ENCODE measurements around the gene C2CD4D. TPM values are rescaled to one million over a fixed set of nuclear protein-coding genes. Genes with fewer than 3 reads are reported as not detected.

C2CD4D gene
- total RNA-seq, 1 experiment from 2014 or later = 1.4 TPM

DNA sequence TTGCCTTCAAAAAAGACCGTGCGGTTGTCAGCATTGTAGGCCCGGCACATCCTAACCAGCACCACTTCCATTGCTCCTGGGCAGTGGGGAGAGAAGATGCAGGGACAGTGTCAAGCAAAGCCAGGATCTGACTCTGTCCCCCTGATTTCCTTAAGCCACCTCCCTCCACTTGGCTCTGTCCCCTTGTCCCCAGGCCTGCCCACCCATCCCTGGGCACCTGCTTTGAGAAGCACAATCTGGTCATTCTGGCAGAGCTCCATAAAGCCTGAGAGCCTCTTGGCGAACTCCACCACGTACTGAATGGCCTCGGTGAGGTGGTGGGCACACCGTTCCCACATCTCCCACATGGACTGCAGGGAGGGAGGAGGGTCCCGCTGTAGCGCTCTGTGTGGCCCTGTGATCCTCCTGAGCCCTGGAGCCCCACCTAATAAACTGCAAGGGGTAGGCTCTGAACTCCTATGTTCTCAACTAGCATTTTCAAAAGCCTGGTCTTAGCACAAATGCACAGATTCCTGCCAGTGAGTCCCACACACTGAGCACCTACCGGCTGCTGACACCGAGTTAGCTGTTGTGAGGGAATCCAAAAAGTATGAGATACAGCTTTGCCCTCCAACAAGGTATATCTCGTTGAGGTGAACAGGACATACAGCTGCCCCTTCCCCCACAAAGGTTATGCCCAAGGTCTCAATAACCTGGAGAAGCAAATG, 26.2 kb downstream of the C2CD4D start:
- Histone ChIP-seq H3K27me3 (ENCODE audit: insufficient read depth, low read depth) (no peaks in the 10 kb centered on the region), H3F3A (ENCODE audit: insufficient read depth, low read depth) (no peaks in the 10 kb centered on the region), H3K4me2 (no peak overlapping the region), H3K36me3 (ENCODE audit: low read depth) (no peaks in the 10 kb centered on the region), H3K79me2 (ENCODE audit: low read depth) (no peaks in the 10 kb centered on the region), H3K9me3 (ENCODE audit: insufficient read depth, low read depth) (no peaks in the 10 kb centered on the region), H3K4me3 (no peak overlapping the region), H2AFZ (no peak overlapping the region; the same call in 1 of the 2 replicates), H4K20me1 (ENCODE audit: insufficient read depth) (no peaks in the 10 kb centered on the region), H3K27ac (no peak overlapping the region), H3K4me1 (replicated peaks; ENCODE audit: insufficient read depth) (no peaks in the 10 kb centered on the region), H3K9me2 (ENCODE audit: insufficient read depth) (no peaks in the 10 kb centered on the region)
- intact Hi-C loops (cut with micrococcal nuclease; ENCODE audit: unreplicated experiment) = no loop called here
- POLR2A ChIA-PET (ENCODE audit: unreplicated experiment) = no interaction called here
- BruUV-seq (replicated peaks) = no TSS peak
- DNase-seq = no peak
- TF ChIP-seq, protein P1, sequence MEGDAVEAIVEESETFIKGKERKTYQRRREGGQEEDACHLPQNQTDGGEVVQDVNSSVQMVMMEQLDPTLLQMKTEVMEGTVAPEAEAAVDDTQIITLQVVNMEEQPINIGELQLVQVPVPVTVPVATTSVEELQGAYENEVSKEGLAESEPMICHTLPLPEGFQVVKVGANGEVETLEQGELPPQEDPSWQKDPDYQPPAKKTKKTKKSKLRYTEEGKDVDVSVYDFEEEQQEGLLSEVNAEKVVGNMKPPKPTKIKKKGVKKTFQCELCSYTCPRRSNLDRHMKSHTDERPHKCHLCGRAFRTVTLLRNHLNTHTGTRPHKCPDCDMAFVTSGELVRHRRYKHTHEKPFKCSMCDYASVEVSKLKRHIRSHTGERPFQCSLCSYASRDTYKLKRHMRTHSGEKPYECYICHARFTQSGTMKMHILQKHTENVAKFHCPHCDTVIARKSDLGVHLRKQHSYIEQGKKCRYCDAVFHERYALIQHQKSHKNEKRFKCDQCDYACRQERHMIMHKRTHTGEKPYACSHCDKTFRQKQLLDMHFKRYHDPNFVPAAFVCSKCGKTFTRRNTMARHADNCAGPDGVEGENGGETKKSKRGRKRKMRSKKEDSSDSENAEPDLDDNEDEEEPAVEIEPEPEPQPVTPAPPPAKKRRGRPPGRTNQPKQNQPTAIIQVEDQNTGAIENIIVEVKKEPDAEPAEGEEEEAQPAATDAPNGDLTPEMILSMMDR (conservative IDR thresholded peaks at IDR 0.05) = no peak
- no peak for TF ChIP-seq EZH2 (IDR thresholded peaks at IDR 0.05; ENCODE audit: low read depth)
- CTCF ChIA-PET = no interaction called here

DNA sequence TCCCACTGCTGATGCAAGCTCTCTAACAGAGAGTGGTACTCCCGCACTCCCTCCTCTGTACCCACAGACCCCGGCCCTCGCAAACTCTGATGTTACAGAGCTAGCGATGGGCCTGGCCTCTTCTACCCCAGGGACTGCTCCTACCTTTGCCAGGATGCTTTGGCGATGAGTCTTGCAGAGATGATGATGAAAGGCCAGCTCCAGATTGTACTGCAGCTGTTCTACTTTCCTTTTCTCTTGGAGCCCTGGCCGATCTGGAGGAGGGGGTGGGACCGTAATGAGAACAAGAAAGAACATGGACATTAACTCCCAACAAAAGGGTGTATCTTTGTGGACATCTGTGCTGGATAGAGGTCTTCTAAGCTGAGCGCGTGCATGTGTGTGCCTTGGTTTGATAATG, 28.4 kb downstream of the C2CD4D start:
- CTCF ChIA-PET = interaction anchor here (0.5 kb wide), 1 partner anchor 515 kb away, joined by 7 read pairs; no protein-coding TSS in a partner anchor
- intact Hi-C loops (cut with micrococcal nuclease; ENCODE audit: unreplicated experiment) = no loop called here
- H3K9me2 ChIP-seq (ENCODE audit: insufficient read depth) = no peaks in the 10 kb centered on the region
- BruUV-seq (replicated peaks) = no TSS peak
- H3K4me2 ChIP-seq = no peak overlapping the region
- POLR2A ChIA-PET (ENCODE audit: unreplicated experiment) = interaction anchor here (0.5 kb wide), 1 partner anchor 131 kb away, joined by 4 read pairs; no protein-coding TSS in a partner anchor
- H3K27ac ChIP-seq = no peak overlapping the region
- no peaks in the 10 kb centered on the region for H4K20me1 ChIP-seq (ENCODE audit: insufficient read depth)
- no peaks in the 10 kb centered on the region for H3K4me1 ChIP-seq (replicated peaks; ENCODE audit: insufficient read depth)
- H2AFZ ChIP-seq = no peak overlapping the region
- no peaks in the 10 kb centered on the region for H3K9me3 ChIP-seq (ENCODE audit: insufficient read depth, low read depth)
- TF ChIP-seq EZH2 (IDR thresholded peaks at IDR 0.05; ENCODE audit: low read depth) = no peak
- TF ChIP-seq, protein P1 (conservative IDR thresholded peaks at IDR 0.05) = no peak
- H3K27me3 ChIP-seq (ENCODE audit: insufficient read depth, low read depth) = no peaks in the 10 kb centered on the region; the same call in 1 of the 2 replicates
- H3K4me3 ChIP-seq = no peak overlapping the region
- DNase-seq = no peak
- H3F3A ChIP-seq (ENCODE audit: insufficient read depth, low read depth) = no peaks in the 10 kb centered on the region
- no peaks in the 10 kb centered on the region for H3K36me3 ChIP-seq (ENCODE audit: low read depth)
- no peaks in the 10 kb centered on the region for H3K79me2 ChIP-seq (ENCODE audit: low read depth)

DNA sequence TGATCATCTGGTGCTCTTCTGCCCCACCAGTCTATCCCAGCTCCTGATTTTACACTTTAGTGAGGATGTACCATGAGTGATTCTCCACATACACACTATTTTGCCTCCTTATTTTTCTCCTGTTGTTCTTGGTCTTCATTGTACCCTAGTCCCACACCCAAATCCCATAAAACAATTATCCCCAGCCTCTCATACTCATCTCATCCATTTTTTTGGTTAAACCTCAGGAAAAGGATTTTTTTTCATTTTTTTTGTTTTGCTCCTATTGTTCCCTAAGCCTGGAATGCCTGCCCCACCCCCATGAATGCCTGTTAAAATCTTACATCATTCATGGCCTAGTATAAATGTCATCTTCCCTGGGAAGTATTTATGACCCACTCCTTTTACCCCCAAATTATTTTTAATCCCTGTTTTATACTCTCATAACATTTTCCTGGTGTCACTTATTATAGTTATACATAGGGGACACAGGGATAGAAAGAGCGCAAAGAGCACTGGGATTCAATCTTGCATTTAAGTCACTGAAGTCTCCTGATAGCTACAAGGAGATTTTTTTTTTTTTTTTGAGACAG, 29.5 kb downstream of the C2CD4D start:
- H3K4me1 ChIP-seq (replicated peaks; ENCODE audit: insufficient read depth) = no peaks in the 10 kb centered on the region
- no peak overlapping the region for H3K4me2 ChIP-seq
- no peak overlapping the region for H3K27ac ChIP-seq
- ChIA-PET CTCF (no interaction called here), POLR2A (ENCODE audit: unreplicated experiment) (interaction anchor here (0.6 kb wide), 1 partner anchor 373 kb away, joined by 9 read pairs; no protein-coding TSS in a partner anchor)
- no peaks in the 10 kb centered on the region for H3K9me3 ChIP-seq (ENCODE audit: insufficient read depth, low read depth)
- no peak overlapping the region for H3K4me3 ChIP-seq
- no peak for DNase-seq
- no TSS peak for BruUV-seq (replicated peaks)
- H3K36me3 ChIP-seq (ENCODE audit: low read depth) = no peaks in the 10 kb centered on the region
- H3K9me2 ChIP-seq (ENCODE audit: insufficient read depth) = no peaks in the 10 kb centered on the region
- H4K20me1 ChIP-seq (ENCODE audit: insufficient read depth) = no peaks in the 10 kb centered on the region
- TF ChIP-seq EZH2 (IDR thresholded peaks at IDR 0.05; ENCODE audit: low read depth) = no peak
- TF ChIP-seq, protein P1 (conservative IDR thresholded peaks at IDR 0.05) = no peak
- peaks cover under 1% of the 10 kb centered on the region; the same call in 1 of the 2 replicates for H3K27me3 ChIP-seq (ENCODE audit: insufficient read depth, low read depth)
- H3K79me2 ChIP-seq (ENCODE audit: low read depth) = no peaks in the 10 kb centered on the region
- no peaks in the 10 kb centered on the region for H3F3A ChIP-seq (ENCODE audit: insufficient read depth, low read depth)
- no peak overlapping the region for H2AFZ ChIP-seq
- intact Hi-C loops (cut with micrococcal nuclease; ENCODE audit: unreplicated experiment) = no loop called here
